ENCODE measurements around the gene FZD2. TPM values are rescaled to one million over a fixed set of nuclear protein-coding genes. Genes with fewer than 3 reads are reported as not detected.

Gene FZD2
- total and polyA plus RNA-seq, 2 of the 13 experiments (the other 11 are each of a cell fraction or from before 2014, with no cell fraction given) = 0.07 to 0.13 TPM

- TF ChIP-seq ZBTB14 (CRISPR knock-in tag; IDR thresholded peaks at IDR 0.05) (no peak), ATAD3A (CRISPR knock-in tag; IDR thresholded peaks at IDR 0.05) (no peak), FOXO1 (CRISPR knock-in tag; IDR thresholded peaks at IDR 0.05) (peak; percentile 46; the same call in 1 of the 2 replicates), CREM (IDR thresholded peaks at IDR 0.05) (no peak), CREM (CRISPR knock-in tag; IDR thresholded peaks at IDR 0.05) (no peak), ZNF232 (CRISPR knock-in tag; IDR thresholded peaks at IDR 0.05; ENCODE audit: borderline replicate concordance) (no peak), NCOA5 (CRISPR knock-in tag; IDR thresholded peaks at IDR 0.05) (no peak), ZNF616 (CRISPR knock-in tag; IDR thresholded peaks at IDR 0.05; ENCODE audit: low read depth) (no peak), ZNF644 (CRISPR knock-in tag; IDR thresholded peaks at IDR 0.05; ENCODE audit: low read depth) (no peak), HNF1A (IDR thresholded peaks at IDR 0.05; ENCODE audit: low read depth) (no peak), HNF1A (CRISPR knock-in tag; IDR thresholded peaks at IDR 0.05; ENCODE audit: borderline replicate concordance) (no peak), NAIF1 (CRISPR knock-in tag; IDR thresholded peaks at IDR 0.05; ENCODE audit: borderline replicate concordance) (no peak), ZNF407 (CRISPR knock-in tag; IDR thresholded peaks at IDR 0.05; ENCODE audit: not compliant biosample characterization) (no peak), ZGPAT (CRISPR knock-in tag; IDR thresholded peaks at IDR 0.05) (peak; percentile 54; the same call in 1 of the 2 replicates)
Measured at GRCh38 chr17:44522883-44523671, 34.2 kb upstream of the FZD2 start (continued).
